MM.1S (cell line): ENCODE results near the gene OR8K3.

Source experiments
- CTCF ChIP-seq: fragments of 300-600 bp; sonication (generic); IDR thresholded peaks from 2 replicates; pipeline ENCODE4 v1.5.1; 2016; ENCODE audit warnings: antibody characterized with exemption, low read length, mixed read lengths
- EZH2 ChIP-seq: fragments of 300-600 bp; sonication (generic); optimal IDR thresholded peaks from 2 replicates; pipeline ENCODE3; 2017; ENCODE audit warnings: low read depth, mild to moderate bottlenecking, antibody characterized with exemption, low read length, mixed read lengths

- TF ChIP-seq CTCF (no peak), EZH2 (no peak)
Measured at GRCh38 chr11:56353991-56354390, 39.0 kb downstream of the OR8K3 start, which contains the start of gene OR8J1.
